ENCODE data around the gene LCT.
"Not testable (repeated sequence)": the region's sequence is repeated elsewhere in the genome, so short reads cannot be mapped to it uniquely, and the experiment has no call there.

The LCT gene

DNA sequence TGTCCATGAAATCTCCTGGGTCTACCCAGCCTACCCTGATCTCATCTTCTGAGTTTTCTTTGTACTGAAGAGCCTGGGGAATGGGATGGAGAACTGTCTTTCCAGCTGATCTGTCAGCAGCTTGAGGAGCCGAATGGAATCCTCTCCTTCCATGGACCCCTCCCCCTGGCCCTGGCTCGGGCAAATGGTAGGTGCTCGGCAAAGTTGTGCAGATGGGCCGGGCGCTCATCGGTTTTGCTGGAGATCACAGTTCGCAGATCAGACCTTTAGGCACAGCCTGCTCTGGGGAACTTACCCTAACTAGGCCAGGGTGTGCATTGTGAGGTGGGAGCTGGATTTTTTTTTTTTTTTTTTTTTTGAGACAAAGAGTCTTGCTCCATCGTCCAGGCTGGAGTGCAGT lies 40.4 kb downstream of the LCT start:
- no peak for DNase-seq

GRCh38 chr2:135795641-135796040 lies 41.3 kb downstream of the LCT start:
- not testable (repeated sequence) for DNase-seq

GRCh38 chr2:135792401-135793150 lies 44.4 kb downstream of the LCT start:
- no peak for DNase-seq

- no peak for DNase-seq
These were observed 45.4 kb downstream of the LCT start for GRCh38 chr2:135791418-135792190.

DNA sequence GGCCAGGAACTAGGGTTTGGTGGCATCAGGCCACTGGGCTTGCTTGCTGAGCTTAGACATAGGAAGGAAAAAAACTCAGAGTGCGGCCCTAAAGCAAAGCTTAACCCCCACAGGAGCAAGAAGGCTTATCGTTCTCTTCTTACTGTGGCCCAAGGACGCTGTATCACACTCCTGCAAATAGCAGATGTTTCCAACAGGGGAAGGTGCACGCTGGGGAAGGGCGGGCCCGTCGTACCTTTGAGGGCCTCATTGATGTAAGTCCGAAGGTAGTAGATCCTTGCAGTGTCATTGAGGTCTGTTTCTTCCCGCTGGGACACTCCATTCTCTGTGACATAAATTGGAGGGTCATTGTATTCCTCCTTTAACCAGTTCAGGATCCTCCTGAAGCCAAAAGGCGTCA lies 46.6 kb downstream of the LCT start:
- no peak for DNase-seq

DNA sequence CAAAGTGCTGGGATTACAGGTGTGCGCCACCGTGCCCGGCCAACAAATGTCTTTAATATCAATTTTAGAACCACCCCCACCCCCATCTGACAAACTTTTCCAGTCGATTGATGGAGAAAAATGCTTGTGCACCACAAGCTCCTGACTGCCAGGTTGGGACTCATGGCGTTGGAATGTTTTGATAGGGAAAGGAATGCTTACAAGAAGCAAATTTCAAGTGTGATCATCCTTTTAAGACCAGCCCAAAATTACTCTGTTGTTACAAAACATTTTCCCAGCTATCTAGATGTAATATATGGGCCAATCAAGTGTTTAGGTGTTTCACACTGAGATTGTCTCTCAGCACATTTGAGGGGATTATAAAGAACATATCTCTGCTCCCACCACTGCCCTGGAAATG lies 50.2 kb downstream of the LCT start:
- peak; percentile 8 for DNase-seq

DNA sequence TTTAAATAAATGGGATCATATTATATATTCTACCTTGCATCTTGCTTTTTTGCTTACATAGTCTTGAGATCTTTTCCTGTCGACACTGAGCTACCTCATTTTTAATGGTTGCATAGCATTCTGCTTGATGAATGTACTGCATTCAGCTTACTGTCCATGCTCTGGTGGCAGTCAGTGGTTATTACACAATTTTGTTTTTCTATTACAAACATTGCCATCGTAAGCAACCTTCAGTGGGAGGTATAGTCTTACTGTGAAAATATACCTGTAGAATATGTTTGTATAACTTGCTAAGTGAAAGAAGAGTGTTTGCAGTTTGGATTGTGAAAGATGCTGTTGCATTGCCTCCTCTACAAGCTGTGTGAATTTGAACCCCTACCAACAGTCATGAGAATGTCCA lies 52.0 kb downstream of the LCT start:
- no peak for DNase-seq

DNA sequence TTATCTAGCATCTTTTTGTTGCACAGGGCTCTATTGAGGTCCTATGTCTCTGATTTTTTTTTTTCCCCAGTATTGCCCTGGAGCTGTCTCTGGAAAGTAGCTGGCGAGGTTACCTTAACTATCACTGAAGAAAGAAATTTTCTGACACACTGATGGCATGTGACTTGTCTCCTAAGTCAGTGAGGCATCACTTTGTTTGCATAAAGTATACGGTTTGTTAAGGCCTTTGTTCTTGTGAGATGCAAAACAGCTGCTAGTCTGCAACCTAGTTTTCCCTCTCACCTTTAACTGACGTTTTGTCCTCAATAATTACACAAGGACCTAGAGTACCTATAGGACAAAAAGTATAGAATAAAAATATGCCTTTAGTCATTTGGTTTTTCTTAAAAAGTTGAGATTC lies 53.5 kb downstream of the LCT start:
- DNase-seq = no peak

GRCh38 chr2:135782231-135782630 lies 54.8 kb downstream of the LCT start:
- no peak for DNase-seq

- no peak for DNase-seq
These were observed 60.6 kb downstream of the LCT start for GRCh38 chr2:135776367-135776766.

DNA sequence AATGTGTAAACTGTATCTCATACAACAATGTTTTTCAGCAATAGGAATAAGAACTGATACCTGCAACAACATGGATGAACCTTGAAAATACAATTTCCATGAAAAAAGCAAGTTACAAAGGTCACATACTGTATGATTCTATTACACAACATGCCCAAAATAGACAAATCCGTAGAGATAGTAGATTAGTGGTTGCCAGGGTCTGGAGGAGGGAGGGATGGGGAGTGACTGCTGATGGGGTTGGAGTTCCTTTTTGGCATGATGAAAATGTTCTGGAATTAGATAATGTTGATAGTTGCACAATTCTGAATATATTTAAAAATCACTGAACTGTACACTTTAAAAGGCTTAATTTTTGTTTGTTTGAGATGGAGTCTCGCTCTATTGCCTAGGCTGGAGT lies 61.6 kb downstream of the LCT start:
- no peak for DNase-seq

DNA sequence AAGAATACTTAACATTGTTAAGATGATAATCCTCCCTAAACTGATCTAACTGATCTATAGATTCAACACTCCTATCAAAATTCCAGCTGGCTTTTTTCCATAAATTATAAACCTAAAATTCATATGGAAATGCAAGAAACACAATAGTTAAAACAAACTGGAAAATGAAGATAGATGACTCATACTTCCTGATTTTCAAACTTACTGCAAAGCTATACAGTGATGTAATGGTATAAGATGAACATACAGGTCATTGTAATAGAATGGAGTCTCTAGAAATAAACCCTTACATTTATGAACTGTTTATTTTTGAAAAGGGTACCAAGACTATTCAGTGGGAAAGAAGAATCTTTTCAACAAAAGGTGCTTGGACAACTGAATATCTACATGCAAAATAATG lies 63.1 kb downstream of the LCT start:
- no peak for DNase-seq

- no peak for DNase-seq
These were observed 63.7 kb downstream of the LCT start for GRCh38 chr2:135773319-135773718.

- no peak for DNase-seq
These were observed 68.1 kb downstream of the LCT start for GRCh38 chr2:135768863-135769262.

DNA sequence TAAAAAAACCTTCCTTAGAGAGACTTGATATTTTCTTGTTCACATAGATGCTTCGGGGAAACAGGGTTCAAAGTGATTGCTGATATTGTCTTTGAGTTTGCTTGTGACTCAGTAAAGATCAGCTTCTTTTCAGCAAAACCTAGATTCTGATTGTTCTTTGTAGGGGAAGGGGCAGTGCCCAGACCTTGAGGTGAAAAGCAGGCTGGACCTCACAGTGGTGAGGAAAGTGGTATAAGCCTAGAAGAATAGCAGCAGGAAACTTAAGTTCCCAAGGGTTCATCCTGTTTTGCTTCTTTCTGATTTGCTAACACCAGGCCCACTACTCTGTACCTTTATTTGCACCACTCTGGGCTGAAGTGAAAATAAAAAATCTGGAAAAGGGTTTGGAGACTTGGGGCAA lies 74.5 kb downstream of the LCT start:
- no peak for DNase-seq

- no peak for DNase-seq
These were observed 75.0 kb downstream of the LCT start for GRCh38 chr2:135762022-135762421.

- no peak for DNase-seq
These were observed 80.3 kb downstream of the LCT start for GRCh38 chr2:135756692-135757091.

DNA sequence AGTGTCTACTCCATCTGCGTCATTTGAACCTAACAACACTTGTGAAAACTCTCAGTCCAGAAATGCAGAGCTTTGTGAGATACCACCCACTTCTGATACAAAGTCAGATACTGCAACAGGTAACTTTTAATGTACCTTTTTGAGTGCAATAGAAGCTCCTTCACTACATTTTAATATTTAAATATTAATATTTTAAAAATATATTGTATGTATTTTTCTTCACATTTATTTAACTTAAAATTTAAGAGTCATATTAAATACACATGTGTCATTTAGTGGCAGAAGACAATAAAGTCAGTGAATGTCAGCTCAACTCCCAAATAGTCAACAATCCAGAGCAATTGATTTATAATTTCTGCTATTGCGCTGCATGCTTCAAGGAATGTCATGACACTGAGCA lies 81.4 kb downstream of the LCT start:
- DNase-seq = no peak

DNA sequence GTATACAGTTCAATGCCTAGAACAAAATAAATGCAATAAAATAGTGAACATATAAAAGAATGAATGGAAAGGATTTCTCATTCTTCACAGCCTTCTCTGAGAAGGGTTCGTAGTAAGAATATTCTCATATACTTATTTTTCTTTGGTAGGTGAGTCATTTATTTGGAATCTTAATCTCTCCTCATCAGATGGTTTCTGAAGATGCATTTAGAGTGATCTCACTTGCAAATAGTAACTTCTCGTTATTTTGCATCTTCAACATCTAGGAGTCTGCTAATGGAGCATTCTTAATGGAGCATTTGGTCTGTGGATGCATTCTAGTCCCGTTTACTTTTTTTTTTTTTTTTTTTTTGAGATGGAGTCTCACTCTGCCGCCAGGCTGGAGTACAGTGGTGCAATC lies 91.4 kb downstream of the LCT start:
- no peak for DNase-seq

DNA sequence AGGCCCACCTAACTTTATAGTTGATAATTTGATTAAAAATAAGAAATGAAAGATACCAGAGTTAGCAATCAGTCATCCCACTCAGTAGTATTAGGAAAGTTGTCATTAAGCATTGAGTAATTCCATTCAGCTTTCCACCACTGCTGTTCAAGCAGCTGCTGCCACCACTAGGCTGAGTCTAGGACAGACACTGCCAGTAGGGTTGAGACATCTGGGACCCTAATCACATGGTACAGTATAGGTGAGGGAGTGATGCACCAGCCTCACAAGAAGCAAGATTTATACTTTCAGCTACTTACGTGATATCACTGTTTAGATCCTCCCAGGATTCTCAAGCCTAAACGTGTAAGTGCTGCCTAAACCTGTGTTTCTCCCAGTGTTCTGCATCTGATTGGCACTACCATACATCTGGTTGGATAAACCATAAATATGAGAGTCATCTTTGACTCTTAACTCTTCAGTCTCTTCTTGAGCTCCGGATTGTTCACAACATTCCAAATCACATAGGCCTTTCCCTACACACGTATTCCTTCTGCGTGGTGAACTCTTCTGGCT lies 92.1 kb downstream of the LCT start:
- DNase-seq = no peak

DNA sequence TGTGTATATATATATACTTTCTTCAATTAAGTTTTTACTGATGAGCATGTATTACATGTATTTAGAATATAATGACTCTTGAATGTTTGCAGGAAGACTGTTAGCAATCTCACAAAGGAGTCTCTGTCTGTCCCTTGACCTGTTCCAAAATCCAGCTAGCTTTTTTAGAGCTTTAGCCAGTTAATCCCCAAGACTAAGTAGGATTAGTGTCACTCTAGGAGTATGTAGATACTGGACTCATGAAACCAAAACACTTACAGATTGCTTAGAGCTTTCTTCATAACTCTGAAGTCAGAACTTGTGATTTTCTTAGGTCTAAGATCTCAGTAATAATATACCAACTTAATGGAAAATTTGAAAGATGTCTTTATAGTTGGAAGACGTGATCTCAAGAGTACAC lies 93.1 kb downstream of the LCT start:
- DNase-seq = no peak

DNA sequence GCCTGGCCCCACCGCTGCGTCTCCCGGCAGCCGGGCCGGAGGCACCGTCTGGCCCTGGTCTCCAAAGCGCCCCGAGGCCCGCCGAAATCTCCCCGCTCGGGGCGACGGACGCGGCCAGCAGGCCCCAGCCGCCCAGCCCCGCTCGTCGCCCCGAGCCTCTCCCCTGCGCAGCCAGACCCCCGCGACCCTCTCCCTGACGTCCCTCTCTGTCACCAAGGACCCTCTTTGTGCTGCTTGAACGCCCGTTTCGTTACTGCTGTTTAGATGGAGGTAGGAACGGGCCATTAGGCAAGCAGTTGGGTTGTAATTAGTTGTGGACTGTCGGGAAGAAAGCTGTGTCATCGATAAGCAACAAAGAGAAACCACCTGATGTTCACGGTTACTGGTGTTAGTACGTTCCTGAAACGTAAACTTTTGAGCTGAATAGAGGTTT lies 94.6 kb downstream of the LCT start:
- no peak for DNase-seq

DNA sequence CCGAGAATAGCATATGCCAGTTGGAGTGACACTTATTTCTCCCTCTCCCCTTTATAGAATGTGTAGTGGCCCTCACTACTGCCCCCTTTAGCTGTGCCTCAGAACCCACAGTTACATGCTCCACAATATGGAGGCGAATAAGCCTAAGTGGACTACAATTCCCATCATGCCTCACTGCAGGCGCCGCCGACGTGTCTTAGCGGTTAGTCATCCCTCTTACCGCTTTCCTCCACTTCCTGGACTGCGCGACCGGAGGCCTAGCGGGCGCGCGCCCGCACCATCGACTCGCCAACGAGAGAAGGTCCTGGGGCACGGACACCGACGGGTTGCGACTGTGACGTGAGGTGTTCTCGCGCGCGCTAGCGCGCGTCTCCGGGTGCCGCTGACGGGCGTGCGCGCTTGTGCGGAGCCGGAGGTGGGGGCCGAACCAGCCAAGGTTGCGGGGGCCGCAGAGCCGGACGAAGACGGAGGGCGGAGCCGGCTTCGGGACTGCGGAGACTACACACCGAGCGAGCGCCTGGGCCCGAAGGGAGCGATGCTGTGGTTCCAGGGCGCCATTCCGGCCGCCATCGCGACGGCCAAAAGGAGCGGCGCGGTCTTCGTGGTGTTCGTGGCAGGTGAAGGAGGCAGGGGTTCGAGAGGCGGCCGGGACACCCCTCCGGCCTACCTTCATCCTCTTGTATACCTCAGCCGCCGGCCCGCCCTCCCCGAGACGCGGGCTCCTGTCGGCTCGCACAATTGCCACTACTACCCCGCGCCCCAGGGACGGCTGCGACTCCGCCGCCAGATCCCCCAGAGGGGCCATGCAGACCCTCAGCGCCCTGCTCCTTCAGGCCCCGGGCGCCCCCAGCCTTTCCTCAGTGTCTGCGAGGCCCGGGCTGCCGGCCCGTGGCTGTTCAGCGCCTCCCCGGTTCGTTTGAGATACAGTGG lies 95.3 kb downstream of the LCT start, which contains the start of gene UBXN4:
TSS of gene UBXN4 (plus strand) at position 461 of the 930 bp plus-strand sequence. CDS start at position 536, 75 bp downstream.
- DNase-seq = peak; percentile 89

Measured in T1000 (cell line).